Subcutaneous adipose tissue (tissue), 4 donors: ENCODE results near the gene DAB1. TPM values are rescaled to one million over a fixed set of nuclear protein-coding genes. Genes with fewer than 3 reads are reported as not detected.

ENCODE experiments used
- CTCF ChIP-seq: fragments of 450-650 bp; IDR thresholded peaks from one replicate; pipeline ENCODE4 v1.5.1; 2016; ENCODE audit warnings: low read depth, mild to moderate bottlenecking, control low read depth, antibody characterized with exemption, moderate library complexity
- total RNA-seq, 4 donors: library from RNA; depleted of rRNA; stranded (reverse); fragments of >200 nt; gene quantifications; one replicate each; pipeline ENCODE4 v1.1.0, GENCODE V29; 2016

The DAB1 gene
- total RNA-seq, 4 donors from 2014 or later, result 0.22 to 0.98 (median 0.45) TPM

GRCh38 chr1:57017717-57018116 lies 406.1 kb downstream of the DAB1 start:
- no peak for TF ChIP-seq CTCF

GRCh38 chr1:57017200-57017599 lies 406.7 kb downstream of the DAB1 start:
- TF ChIP-seq CTCF, result no peak

- TF ChIP-seq CTCF, result no peak
These were observed 408.8 kb downstream of the DAB1 start for GRCh38 chr1:57015071-57015470.

- no peak for TF ChIP-seq CTCF
These were observed 410.3 kb downstream of the DAB1 start for GRCh38 chr1:57013522-57013921.

- no peak for TF ChIP-seq CTCF
These were observed 411.5 kb downstream of the DAB1 start for GRCh38 chr1:57012315-57012714.

GRCh38 chr1:57010511-57010910 lies 413.3 kb downstream of the DAB1 start:
- TF ChIP-seq CTCF, result no peak

GRCh38 chr1:57007948-57008347 lies 415.9 kb downstream of the DAB1 start:
- TF ChIP-seq CTCF, result no peak
